ENCODE results near the gene PLEKHH1.
"Not testable (repeated sequence)": the region's sequence is repeated elsewhere in the genome, so short reads cannot be mapped to it uniquely, and the experiment has no call there.

The PLEKHH1 gene

DNA sequence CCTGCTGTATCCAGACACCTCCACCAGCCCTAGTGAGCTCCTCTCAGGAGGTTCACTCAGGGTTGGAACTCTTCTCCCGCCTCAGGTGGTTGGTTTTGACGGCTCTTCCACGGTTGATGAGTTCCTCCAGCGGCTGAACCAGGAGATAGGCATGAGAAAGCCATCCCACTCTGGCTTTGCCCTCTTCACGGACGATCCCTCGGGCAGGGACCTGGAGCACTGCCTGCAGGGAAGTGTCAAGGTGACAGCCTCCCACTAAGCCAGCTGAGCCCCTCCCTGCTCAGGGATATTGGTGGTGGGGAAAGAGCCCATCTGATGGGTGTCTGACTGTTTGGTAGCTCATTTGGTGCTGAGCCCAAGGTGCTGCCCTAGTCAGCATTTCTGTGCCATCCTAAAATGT lies 46.5 kb downstream of the PLEKHH1 start:
- DNase-seq (ENCODE audit: extremely low read depth in 1 of 2, low read depth in 1 of 2): no peak

DNA sequence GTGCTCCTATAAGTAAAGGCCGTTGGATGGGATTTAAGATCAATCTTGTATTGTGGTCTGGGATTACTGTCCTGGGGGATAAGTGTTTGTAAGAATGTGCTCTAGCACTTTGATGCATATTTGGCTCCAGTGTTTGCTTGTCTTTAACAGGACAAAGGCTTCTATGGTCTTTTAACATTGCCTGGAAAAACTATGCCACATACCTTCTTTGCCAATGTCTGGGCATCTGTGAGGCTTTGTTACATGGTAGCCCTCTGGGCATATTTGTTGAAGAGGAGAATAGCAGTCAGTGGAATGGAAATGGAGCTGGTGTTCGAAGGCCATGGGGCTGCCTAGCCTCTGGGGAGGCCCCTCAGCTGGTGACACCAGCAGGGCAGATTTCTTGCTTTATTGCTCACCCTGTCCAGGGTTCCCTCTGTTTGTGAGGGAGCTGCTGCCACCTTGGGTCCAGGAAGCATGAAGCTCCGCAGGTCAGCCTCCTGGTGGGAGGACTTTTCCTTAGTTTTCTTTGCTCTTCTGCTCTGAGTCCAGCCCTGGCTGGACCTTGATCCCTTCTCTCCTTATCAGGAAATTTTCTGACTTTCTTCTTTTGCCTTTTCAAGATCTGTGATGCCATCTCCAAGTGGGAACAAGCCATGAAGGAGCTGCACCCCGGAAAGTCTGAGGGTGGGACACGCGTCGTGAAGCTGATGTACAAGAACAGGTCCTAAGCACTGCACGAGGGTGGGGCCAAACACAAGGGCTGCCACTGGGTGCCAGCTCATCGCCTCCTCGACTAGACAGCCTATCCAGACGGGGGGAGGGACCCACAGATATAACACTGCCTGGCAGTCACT lies 47.5 kb downstream of the PLEKHH1 start:
- DNase-seq (ENCODE audit: extremely low read depth in 1 of 2, low read depth in 1 of 2): no peak

GRCh38 chr14:67581643-67582042 lies 48.6 kb downstream of the PLEKHH1 start:
- no peak for DNase-seq (ENCODE audit: extremely low read depth in 1 of 2, low read depth in 1 of 2)

- DNase-seq (ENCODE audit: extremely low read depth in 1 of 2, low read depth in 1 of 2): no peak
Observed at GRCh38 chr14:67582061-67582460, 49.0 kb downstream of the PLEKHH1 start.

GRCh38 chr14:67583711-67584644 lies 50.9 kb downstream of the PLEKHH1 start:
- no peak for DNase-seq (ENCODE audit: extremely low read depth in 1 of 2, low read depth in 1 of 2)

- DNase-seq (ENCODE audit: extremely low read depth in 1 of 2, low read depth in 1 of 2): no peak
Observed at GRCh38 chr14:67584978-67585377, 51.9 kb downstream of the PLEKHH1 start.

DNA sequence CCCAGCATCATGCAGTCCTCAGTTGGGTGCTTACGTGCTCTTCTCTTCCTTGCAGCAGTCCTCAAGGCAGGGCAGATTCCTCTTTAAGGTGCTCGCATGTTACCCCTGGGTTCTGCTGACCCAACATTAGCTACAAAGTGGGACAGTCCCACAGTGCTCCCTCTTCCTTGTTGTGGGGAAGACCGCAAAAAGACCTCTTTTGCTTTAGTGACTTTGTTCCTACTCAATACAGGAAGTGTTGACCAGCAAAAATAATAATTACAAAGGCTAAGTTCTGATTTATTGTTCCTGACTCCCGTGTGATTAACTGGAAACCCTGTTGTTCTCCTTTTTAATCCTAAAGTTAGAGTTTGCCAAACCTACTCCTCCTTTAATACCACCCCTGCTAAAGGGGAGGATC lies 53.3 kb downstream of the PLEKHH1 start:
- no peak for DNase-seq (ENCODE audit: extremely low read depth in 1 of 2, low read depth in 1 of 2)

DNA sequence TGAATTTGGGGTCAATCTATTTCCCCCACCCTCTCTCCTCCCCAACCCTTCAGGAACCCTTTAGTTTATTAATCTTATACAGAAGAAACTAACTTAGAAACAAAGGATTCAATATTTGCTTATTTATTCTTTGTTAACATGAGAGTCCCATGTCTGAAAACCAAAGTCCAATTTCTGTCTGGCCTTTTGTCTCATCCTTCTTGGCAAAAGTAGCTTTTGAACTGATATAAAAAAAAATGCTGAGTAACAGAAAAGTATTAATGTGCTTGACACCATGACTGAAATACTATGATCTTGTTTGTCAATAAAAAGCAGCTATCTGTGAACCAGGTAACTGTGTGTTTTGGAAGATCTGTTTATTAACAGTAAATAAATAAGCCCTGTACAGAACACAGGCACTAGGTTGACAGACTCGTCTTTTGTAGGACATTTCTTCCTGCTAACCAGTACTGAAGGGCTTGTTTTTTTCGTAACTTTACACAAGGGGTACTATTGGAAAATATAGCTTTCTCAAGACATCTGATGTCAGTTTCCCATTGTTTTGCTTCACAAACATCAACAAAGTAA lies 56.2 kb downstream of the PLEKHH1 start:
- DNase-seq (ENCODE audit: extremely low read depth in 1 of 2, low read depth in 1 of 2): no peak

DNA sequence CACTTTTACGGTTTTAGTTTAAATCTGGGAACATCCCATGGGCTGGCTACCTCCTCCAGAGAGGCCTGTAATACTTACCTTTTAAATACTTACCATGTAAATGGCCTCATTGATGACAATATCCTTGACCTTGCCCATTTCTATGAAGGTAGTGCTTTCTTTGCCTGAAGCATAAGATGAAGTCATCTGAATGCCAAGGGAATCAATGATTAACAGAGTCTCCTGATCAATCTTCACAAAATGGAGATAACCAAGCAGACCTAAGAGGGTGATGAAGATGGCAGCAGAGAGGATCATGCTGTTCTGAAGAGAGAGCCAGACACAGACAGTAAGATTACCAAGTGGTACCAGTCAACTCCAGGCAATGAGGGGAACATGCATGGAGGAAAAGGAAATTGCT lies 60.6 kb downstream of the PLEKHH1 start:
- not testable (repeated sequence) for DNase-seq (ENCODE audit: extremely low read depth in 1 of 2, low read depth in 1 of 2)

GRCh38 chr14:67595392-67595791 lies 62.3 kb downstream of the PLEKHH1 start:
- no peak for DNase-seq (ENCODE audit: extremely low read depth in 1 of 2, low read depth in 1 of 2)

- DNase-seq (ENCODE audit: extremely low read depth in 1 of 2, low read depth in 1 of 2): peak; percentile 87 to 90
Observed at GRCh38 chr14:67599698-67600561, 66.8 kb downstream of the PLEKHH1 start, which contains the start of gene PIGH. Gene PIGH, minus strand, starts transcription at chr14:67600268. Its CDS starts 65 bp downstream, at chr14:67600203.

- not testable (repeated sequence) for DNase-seq (ENCODE audit: extremely low read depth in 1 of 2, low read depth in 1 of 2)
Observed at GRCh38 chr14:67600562-67600974, 67.5 kb downstream of the PLEKHH1 start.

DNA sequence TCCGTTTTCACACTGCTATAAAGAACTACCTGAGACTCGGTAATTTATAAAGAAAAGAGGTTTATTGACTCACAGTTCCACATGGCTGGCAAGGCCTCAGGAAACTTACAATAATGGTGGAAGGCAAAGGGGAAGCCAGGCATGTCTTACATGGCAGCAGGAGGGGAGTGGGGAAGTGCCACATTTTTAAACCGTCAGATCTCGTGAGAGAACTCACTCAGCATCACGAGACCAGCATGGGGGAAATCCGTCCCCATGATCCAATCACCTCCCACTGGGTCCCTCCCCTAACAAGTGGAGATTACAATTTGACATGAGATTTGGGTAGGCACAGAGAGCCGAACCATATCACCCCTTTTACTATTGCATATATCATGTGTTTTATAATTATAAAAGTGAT lies 69.0 kb downstream of the PLEKHH1 start:
- no peak for DNase-seq (ENCODE audit: extremely low read depth in 1 of 2, low read depth in 1 of 2)

GRCh38 chr14:67602995-67603545 lies 70.0 kb downstream of the PLEKHH1 start:
- no peak for DNase-seq (ENCODE audit: extremely low read depth in 1 of 2, low read depth in 1 of 2)

- DNase-seq (ENCODE audit: extremely low read depth in 1 of 2, low read depth in 1 of 2): no peak
Observed at GRCh38 chr14:67607646-67608045, 74.6 kb downstream of the PLEKHH1 start.

DNA sequence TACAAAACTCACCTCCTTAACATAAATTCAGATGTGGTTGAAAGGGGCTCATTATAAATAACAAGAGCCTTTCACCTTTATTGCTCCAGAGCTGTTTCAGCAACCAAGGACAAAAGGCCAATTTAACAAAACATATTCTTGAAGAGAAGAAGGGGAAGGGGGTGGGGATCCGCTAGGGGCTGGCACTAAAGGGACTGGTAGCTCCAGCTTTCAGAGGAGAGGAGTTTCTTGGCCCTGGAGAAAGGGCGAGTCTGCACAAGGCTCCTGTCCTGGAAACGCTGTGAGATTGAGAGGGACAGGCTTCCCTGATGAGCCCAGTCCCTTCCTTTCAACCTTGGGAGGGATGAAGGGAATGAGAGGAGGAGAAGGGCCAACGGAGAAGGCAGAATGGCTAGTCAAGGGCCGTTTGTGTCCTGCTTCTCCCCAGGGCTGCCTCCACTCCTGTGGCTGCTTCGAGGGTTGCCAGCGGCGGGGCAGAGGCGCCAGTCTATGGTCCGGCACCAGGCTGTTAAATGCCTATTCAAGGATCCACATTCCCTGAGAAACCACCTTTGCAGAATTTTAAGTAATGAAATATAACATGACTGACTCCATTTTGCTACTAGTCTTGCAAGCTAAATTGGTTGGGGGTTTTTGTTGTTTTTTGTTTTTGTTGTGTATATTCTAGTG lies 76.7 kb downstream of the PLEKHH1 start:
- no peak for DNase-seq (ENCODE audit: extremely low read depth in 1 of 2, low read depth in 1 of 2)

GRCh38 chr14:67610491-67610890 lies 77.4 kb downstream of the PLEKHH1 start:
- peak in 1 of 2 donors; percentile 42 for DNase-seq (ENCODE audit: extremely low read depth in 1 of 2, low read depth in 1 of 2)

DNA sequence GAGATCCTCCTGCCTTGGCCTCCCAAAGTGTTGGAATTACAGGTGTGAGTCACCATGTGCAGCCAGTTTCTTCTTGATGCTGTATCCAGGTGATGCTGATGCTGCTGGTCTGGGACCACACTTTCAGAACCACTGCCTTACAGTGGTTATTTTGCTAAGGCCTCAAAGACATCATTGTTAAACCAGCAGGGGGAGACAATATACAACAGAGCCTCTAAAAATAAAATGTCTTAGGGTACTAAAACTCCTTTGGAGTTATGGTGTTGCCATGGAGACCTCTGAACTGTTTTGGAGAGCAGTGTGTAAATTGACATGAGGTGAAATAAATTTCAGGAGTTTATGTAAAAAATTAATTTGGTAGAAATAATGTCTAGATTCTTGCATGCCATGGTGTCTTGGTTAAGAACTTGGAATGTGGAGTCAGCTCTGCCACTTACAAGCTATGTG lies 85.5 kb downstream of the PLEKHH1 start:
- no peak for DNase-seq (ENCODE audit: extremely low read depth in 1 of 2, low read depth in 1 of 2)

DNA sequence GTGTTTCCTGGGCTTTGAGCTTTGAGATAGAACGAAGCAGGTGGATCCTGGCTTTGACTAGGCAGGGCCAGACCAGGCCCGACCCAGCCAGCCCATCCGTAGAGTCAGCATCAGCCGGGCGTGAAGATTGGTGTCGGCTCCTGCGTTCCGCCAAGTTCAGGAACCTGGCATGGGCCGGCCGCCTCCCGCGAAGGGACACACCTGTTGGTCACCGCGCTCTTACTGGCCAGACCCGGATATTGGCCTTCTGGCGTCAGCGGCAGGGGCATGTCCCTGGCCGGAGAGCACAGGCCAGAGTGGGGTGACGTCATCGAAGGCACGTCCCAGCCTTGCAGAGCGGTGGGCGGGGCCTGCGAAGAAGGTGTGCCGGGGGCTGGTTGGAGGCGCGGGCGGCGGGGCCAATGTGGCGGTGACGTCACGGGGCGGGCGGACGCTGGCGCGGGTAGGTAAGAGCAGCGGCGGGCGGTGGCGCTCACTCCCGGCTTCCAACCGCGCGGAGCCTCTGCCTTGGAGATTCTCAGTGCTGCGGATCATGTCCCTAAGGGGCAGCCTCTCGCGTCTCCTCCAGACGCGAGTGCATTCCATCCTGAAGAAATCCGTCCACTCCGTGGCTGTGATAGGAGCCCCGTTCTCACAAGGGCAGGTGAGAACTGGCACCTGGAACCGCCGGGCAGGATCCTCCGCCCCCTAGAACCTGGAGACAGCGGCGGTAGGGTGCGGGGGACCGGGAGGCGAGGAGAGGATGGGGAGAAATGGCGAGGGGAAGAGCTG lies 86.5 kb downstream of the PLEKHH1 start, which contains the start of gene ARG2:
Gene ARG2 (plus strand): TSS at position 475 of the 771 bp plus-strand sequence. CDS start 58 bp downstream, at position 533.
- DNase-seq (ENCODE audit: extremely low read depth in 1 of 2, low read depth in 1 of 2): peak; percentile 91 to 97
